Measurements from ENCODE around the gene PACRG.
"Not testable (repeated sequence)": the region's sequence is repeated elsewhere in the genome, so short reads cannot be mapped to it uniquely, and the experiment has no call there.

The PACRG gene

GRCh38 chr6:163313566-163313965 is 585.8 kb downstream of the PACRG start:
- no peak for TF ChIP-seq BACH2 (CRISPR knock-in tag; IDR thresholded peaks at IDR 0.05; ENCODE audit: borderline replicate concordance)
- TF ChIP-seq CSRNP3 (CRISPR knock-in tag; IDR thresholded peaks at IDR 0.05), result no peak
- no peak for TF ChIP-seq TOX (CRISPR knock-in tag; IDR thresholded peaks at IDR 0.05; ENCODE audit: borderline replicate concordance)
- no peak for TF ChIP-seq ISL1 (CRISPR knock-in tag; IDR thresholded peaks at IDR 0.05)
- no peak for TF ChIP-seq CREB5 (CRISPR knock-in tag; IDR thresholded peaks at IDR 0.05; ENCODE audit: low read depth)
- TF ChIP-seq PATZ1 (CRISPR knock-in tag; IDR thresholded peaks at IDR 0.05; ENCODE audit: borderline replicate concordance), result no peak
- TF ChIP-seq ZNF565 (CRISPR knock-in tag; conservative IDR thresholded peaks at IDR 0.05; ENCODE audit: low read depth), result no peak
- TF ChIP-seq ZFP3 (CRISPR knock-in tag; IDR thresholded peaks at IDR 0.05), result no peak
- no peak for TF ChIP-seq GLIS3 (CRISPR knock-in tag; IDR thresholded peaks at IDR 0.05)
- TF ChIP-seq RARB (CRISPR knock-in tag; IDR thresholded peaks at IDR 0.05), result no peak
- no peak for TF ChIP-seq OSR1 (CRISPR knock-in tag; IDR thresholded peaks at IDR 0.05)
- ATAC-seq, result no peak

GRCh38 chr6:163313981-163314380 is 586.2 kb downstream of the PACRG start:
- TF ChIP-seq ZNF70 (CRISPR knock-in tag; IDR thresholded peaks at IDR 0.05) (no peak), PPARA (CRISPR knock-in tag; IDR thresholded peaks at IDR 0.05; ENCODE audit: borderline replicate concordance) (no peak), PATZ1 (CRISPR knock-in tag; IDR thresholded peaks at IDR 0.05; ENCODE audit: borderline replicate concordance) (no peak)
- no peak for ATAC-seq

- no peak for ATAC-seq
- TF ChIP-seq POU6F1 (CRISPR knock-in tag; IDR thresholded peaks at IDR 0.05; ENCODE audit: borderline replicate concordance, low read depth) (no peak), PATZ1 (CRISPR knock-in tag; IDR thresholded peaks at IDR 0.05; ENCODE audit: borderline replicate concordance) (no peak), TCF4 (CRISPR knock-in tag; IDR thresholded peaks at IDR 0.05; ENCODE audit: borderline replicate concordance) (no peak), ZC3H10 (CRISPR knock-in tag; IDR thresholded peaks at IDR 0.05) (no peak), ARNTL (CRISPR knock-in tag; IDR thresholded peaks at IDR 0.05; ENCODE audit: borderline replicate concordance, low read depth) (no peak), CSDC2 (CRISPR knock-in tag; IDR thresholded peaks at IDR 0.05) (no peak), PPARA (CRISPR knock-in tag; IDR thresholded peaks at IDR 0.05; ENCODE audit: borderline replicate concordance) (no peak), RARB (CRISPR knock-in tag; IDR thresholded peaks at IDR 0.05) (no peak), CSRNP3 (CRISPR knock-in tag; IDR thresholded peaks at IDR 0.05) (no peak), GLIS3 (CRISPR knock-in tag; IDR thresholded peaks at IDR 0.05) (no peak), SNAI2 (CRISPR knock-in tag; IDR thresholded peaks at IDR 0.05) (no peak)
Measured at GRCh38 chr6:163314791-163315470, 587.2 kb downstream of the PACRG start.

GRCh38 chr6:163316866-163317495 is 589.2 kb downstream of the PACRG start:
- not testable (repeated sequence) for ATAC-seq
